GM12864 (cell line): ENCODE results near the gene ZNF79.

Source experiments
- DNase-seq: peaks from one replicate; pipeline ENCODE4 v3.0.0-alpha.2; 2011; ENCODE audit warnings: low read depth
- H3K4me3 ChIP-seq: 2 replicates; pipeline ENCODE4 v1.5.1; 2011; ENCODE audit warnings: mild to moderate bottlenecking, low read depth, low read length, control low read depth
- TF ChIP-seq, protein P1 (sequence below): IDR thresholded peaks from 2 replicates; pipeline ENCODE4 v1.5.1; 2011; ENCODE audit warnings: low read depth, mild to moderate bottlenecking, moderate library complexity, low read length, control low read depth, inconsistent platforms; ENCODE audit errors: missing control alignments

The ZNF79 gene

DNA sequence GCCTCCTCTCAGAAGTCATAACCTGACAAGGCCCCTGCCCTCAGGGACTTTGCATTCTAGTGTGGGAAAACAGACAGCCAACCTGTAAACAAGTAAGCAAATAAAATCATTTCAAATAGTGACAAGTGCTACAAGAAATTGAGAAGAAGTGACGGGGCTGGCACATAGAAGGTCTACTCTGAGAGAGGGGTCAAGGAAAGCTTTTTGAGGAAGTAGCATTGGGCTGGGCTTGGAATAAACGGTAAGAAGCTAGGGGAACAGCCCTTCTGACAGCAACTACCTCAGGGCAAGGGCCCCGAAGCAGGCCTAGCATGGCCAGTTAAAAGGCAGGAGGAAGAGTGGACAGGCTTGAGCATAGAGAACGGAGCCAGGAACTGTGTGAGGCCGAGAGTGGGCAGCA, 32.0 kb upstream of the ZNF79 start:
- TF ChIP-seq, protein P1, sequence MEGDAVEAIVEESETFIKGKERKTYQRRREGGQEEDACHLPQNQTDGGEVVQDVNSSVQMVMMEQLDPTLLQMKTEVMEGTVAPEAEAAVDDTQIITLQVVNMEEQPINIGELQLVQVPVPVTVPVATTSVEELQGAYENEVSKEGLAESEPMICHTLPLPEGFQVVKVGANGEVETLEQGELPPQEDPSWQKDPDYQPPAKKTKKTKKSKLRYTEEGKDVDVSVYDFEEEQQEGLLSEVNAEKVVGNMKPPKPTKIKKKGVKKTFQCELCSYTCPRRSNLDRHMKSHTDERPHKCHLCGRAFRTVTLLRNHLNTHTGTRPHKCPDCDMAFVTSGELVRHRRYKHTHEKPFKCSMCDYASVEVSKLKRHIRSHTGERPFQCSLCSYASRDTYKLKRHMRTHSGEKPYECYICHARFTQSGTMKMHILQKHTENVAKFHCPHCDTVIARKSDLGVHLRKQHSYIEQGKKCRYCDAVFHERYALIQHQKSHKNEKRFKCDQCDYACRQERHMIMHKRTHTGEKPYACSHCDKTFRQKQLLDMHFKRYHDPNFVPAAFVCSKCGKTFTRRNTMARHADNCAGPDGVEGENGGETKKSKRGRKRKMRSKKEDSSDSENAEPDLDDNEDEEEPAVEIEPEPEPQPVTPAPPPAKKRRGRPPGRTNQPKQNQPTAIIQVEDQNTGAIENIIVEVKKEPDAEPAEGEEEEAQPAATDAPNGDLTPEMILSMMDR = no peak
- no peak overlapping the region for H3K4me3 ChIP-seq
- no peak for DNase-seq

DNA sequence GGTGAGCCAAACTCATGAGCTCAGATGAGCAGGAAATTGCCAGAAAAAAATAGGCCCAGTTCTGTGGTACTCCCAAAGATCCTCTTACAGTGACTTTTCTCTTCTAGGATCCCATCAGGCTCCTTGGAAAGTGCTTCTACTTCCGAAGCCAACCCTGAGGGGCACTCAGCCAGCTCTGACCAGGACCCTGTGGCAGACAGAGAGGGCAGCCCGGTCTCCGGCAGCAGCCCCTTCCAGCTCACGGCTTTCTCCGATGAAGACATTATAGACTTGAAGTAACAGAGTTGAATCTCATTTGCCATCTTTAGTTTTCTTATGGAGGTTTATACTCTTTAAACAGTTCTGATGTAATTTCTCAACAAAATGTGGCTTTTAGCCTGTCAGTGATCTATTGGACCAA, 31.2 kb upstream of the ZNF79 start:
- DNase-seq = no peak
- TF ChIP-seq, protein P1 = no peak

DNA sequence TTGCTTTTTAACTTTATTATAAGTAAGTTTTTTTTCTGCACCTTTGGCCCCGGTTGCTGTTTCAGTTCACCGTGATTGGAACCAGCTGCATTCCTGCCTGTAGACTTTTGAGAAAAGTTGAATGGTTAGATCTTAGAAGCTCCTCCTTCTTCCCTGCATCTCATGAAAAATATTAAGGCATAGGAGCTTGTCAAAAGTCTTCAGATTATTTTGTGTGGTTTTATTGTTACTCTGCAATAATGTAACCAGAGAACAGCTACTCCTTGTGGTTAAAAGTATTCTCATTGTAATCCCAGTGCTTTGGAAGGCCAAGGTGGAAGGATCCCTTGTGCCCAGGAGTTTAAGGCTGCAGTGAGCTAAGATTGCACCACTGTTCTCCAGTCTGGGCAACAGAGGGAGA, 30.5 kb upstream of the ZNF79 start:
- TF ChIP-seq, protein P1 = no peak
- no peak overlapping the region for H3K4me3 ChIP-seq
- DNase-seq = no peak

More for the DNA sequence above, 31.2 kb upstream of the ZNF79 start:
- no peak overlapping the region for H3K4me3 ChIP-seq

DNA sequence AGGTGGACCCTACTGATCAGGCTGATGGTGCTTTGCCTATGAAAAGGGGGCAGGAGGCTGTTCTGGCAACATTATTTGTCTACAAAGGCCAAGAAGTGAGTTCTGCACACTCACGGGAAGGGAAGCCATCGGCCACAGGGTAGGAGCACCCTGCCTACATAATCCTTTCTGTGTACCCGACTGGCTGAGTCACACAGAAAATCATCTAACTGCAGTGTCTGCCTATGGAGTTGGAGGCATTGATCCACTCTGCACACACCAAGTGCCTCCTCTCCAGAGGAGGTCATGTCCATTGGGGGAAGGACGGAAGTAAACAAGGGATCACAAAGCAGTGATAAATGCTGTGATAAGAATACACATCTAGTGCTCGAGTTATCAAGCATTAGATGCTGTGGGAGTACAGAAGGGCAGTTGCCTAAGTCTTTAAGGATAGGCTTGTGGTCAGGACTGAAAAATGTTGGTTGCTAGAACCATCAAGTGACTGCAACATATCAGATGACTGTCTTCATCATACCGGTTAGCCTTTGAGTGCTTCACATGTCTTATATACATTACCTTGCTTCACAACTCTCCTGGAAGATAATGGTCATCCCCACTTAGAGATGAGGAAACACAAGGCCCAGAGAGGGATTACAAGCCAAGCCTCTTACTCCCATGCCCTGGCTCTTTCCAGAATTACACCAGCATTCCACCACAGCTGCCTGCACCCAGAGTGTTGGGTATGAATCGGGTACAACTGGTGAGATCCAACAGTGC, 28.5 kb upstream of the ZNF79 start:
- DNase-seq = no peak
- peak overlapping the region; percentile 66; the same call in 1 of the 2 replicates for H3K4me3 ChIP-seq
- TF ChIP-seq, protein P1 = no peak

GRCh38 chr9:127396253-127396807, 27.9 kb upstream of the ZNF79 start:
- no peak for DNase-seq
- peak overlapping the region; percentile 66 for H3K4me3 ChIP-seq

DNA sequence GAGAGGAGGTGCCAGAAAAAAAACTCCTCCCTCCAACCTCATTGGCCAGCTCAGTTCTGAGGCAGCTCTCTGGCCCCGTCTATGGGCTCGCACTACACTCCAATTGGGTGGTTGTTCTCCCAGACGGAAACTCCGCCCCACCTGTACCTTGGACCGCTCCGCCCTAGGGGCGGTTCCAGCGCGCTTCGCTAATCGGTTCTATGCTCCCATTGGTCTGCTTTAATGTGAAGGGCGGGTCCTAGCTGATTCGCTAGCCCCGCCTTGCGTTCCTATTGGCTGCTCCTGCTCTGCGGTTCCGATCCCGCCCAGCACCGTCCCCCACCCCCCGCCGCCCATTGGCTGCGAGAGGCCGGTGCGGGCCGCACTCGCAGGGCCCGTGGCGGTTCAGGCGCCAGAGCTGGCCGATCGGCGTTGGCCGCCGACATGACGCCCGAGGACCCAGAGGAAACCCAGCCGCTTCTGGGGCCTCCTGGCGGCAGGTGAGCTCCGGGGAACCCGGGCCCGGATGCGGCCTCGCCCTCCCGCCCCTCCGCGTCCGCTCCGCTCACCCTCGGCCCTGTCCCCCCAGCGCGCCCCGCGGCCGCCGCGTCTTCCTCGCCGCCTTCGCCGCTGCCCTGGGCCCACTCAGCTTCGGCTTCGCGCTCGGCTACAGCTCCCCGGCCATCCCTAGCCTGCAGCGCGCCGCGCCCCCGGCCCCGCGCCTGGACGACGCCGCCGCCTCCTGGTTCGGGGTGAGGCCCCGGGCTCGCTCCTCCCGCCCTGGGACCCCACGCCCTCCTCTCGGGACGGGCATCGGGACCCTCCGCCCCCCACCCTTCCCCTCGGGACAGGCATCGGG, 27.2 kb upstream of the ZNF79 start, which contains the start of gene SLC2A8:
SLC2A8 (plus strand) TSS at position 362 of the 838 bp plus-strand sequence; CDS start at position 424, 62 bp downstream.
- H3K4me3 ChIP-seq = peak within 1 kb of the TSS; percentile 67
- DNase-seq = peak; percentile 98
- TF ChIP-seq, protein P1 = peak; percentile 5

More at GRCh38 chr9:127396253-127396807, 27.9 kb upstream of the ZNF79 start:
- TF ChIP-seq, protein P1 = no peak
